Measurements from ENCODE around the gene CNOT6L.

DNA sequence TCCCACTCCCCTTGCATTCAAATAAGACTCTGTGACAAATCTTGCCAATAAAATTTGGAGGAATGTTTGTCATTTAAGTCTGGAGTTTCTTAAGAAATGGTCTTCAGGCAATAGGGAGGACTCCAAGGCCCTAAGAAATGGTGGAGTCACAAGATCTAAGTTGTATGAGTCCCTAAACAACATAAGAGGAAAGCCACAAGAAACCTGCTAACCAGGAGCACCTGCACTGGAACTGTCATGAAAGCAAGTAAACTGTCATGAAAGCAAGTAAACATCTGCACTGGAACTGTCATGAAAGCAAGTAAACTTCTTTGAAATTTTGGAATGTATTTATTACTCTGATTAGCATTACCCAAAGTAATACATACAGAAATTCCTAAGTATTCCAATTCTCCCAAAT, 3.5 kb downstream of the CNOT6L start:
- TF ChIP-seq, protein P1, sequence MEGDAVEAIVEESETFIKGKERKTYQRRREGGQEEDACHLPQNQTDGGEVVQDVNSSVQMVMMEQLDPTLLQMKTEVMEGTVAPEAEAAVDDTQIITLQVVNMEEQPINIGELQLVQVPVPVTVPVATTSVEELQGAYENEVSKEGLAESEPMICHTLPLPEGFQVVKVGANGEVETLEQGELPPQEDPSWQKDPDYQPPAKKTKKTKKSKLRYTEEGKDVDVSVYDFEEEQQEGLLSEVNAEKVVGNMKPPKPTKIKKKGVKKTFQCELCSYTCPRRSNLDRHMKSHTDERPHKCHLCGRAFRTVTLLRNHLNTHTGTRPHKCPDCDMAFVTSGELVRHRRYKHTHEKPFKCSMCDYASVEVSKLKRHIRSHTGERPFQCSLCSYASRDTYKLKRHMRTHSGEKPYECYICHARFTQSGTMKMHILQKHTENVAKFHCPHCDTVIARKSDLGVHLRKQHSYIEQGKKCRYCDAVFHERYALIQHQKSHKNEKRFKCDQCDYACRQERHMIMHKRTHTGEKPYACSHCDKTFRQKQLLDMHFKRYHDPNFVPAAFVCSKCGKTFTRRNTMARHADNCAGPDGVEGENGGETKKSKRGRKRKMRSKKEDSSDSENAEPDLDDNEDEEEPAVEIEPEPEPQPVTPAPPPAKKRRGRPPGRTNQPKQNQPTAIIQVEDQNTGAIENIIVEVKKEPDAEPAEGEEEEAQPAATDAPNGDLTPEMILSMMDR (IDR thresholded peaks at IDR 0.05; ENCODE audit: low read length): no peak
- TF ChIP-seq EZH2phosphoT487 (IDR thresholded peaks at IDR 0.05; ENCODE audit: low read length) (no peak), EZH2 (optimal IDR thresholded peaks at IDR 0.05; ENCODE audit: low read depth, low read length) (no peak)
